ENCODE measurements around the gene GGCX.
"Not testable (repeated sequence)": the region's sequence is repeated elsewhere in the genome, so short reads cannot be mapped to it uniquely, and the experiment has no call there.

Gene GGCX

DNA sequence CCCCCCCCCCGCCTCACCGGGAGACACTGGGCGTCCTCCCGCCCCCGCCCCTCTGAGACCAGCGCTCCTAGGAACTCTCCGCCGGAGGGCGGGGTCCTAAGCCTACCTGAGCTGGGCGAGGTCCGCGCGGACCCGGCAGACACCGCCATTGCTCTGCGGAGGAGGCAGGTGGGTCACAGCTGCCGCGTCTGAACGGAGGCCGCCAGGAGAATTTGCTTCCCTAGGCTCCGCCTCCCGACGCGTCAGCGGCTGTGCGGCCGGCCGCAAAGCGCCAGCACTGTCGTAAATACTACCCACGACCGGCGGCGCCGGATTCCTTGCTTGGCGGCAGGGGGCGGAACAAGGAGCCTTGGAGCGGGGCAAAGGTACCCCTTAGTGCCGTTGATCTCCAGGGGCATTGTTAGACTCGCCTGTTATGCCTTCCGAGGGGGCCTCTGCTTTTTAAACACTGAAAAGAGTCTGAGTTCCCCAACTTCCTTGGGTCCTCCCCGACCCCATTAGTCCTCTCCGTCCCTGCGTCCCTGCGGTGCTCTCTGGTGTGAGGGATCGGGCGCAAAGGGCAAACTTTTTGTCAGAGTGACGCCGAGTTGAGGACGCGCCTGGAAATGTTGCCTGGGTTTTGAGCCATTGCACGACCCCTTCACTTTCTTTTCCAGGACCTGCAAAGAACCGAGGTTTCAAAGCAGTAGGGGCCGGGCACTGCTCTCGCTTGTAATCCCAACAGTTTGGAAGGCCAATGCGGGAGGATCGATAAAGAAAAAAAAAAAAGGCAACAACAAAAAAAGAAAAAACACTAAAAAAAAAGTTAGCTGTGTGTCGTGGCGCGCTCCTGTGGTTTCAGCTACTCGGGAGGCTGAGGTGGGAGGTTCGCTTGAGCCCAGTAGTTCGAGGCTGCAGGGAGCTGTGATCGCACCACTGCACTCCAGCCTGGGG is at the start of gene GGCX:
TSS of gene GGCX (minus strand) at position 214 of the 933 bp plus-strand sequence. CDS start at position 149, 65 bp downstream.
- peak; percentile 92 for DNase-seq (ENCODE audit: low read depth)

DNA sequence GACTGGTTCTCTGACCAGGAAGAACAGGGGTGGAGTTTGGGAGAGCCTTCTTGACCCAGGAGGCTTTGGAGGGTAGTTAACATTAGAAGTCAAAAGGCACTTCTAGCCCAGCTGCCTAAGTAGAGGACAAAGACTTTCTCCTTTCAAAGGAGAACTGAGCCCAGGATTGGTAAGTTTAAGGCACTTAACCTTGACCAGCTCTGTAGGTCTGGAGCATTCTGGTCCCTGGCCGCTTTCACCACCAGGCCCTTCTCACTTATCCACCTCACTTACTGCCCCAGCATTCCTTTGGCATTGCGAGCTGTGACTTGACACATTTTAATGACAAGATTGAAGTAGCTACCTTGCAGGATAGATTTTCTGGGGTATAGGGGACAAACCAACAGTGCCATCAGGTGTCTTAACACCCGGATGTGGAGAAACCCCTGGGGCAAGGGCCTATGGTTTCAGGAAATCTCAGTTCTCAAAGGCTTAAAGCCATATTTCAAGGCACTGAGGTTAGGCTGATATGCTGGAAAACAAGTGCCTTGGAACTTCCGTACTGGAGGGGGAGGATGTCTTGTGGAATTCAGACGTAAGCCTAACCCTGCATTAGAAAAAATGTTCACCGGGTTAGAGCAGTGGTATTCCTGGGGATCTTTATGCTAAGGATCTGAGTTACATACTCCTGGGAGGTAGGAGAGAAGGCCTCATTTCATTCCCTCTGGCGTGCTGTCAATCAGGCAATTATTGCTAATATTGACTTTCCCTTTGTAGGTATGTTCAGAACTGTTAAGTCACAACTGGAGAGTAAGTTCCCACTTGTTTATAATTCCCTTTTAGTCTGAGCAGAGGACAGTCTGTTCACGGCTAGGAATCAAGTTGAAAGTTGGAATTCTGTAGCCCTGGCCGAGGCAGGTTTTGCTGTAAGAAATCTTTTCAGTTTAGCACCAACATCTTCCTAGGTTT is 46.2 kb upstream of the GGCX start:
- DNase-seq (ENCODE audit: low read depth), result no peak

DNA sequence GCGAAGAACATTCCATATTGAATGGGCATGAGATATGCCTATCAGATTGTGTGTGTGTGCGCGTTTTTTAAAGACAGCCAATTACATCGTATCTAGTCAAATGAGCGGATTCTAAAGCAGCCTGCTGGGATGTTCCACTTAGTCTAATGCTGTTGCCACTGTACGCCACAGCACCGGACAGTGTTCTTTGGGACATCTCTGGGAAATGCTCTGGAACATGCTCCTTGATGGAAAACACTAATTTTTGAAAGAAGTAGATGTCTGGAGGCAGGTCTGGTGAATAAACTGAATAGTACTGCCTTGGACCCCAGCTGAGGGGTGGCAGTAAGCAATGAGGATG is 44.8 kb upstream of the GGCX start:
- DNase-seq (ENCODE audit: low read depth), result no peak

DNA sequence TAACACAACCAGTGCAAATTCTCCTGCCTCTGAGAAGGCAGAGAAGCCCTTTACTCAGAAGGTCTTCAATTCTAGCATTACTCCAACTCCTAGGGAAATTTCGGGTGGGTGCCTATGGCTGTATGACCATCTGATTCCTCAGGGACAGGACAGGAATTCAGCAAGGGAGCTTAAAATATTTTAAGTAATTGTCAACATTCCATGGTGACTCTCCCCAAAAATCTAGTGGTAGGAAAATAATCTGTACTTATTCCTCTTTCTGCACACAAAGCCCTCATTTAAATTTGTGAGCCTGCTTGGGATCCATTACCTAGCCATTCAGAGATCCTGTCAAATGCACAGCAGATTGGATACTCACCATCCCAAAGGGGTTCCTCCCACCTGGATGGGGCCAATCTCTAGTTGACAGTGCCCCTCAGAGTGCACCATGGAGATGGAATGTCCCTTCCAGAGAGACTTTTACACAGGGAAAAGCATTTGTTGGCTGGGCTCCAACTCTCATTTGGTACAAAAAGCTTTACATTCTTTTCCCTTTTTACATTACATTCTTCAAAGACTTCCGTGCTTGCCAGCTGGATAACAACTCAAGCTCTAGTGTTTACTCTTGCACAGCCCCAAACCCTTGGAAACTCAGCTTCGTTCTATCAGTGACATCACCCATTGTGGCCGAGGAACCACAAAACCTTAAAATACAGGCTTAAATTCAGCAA is 44.3 kb upstream of the GGCX start:
- DNase-seq (ENCODE audit: low read depth), result no peak

DNA sequence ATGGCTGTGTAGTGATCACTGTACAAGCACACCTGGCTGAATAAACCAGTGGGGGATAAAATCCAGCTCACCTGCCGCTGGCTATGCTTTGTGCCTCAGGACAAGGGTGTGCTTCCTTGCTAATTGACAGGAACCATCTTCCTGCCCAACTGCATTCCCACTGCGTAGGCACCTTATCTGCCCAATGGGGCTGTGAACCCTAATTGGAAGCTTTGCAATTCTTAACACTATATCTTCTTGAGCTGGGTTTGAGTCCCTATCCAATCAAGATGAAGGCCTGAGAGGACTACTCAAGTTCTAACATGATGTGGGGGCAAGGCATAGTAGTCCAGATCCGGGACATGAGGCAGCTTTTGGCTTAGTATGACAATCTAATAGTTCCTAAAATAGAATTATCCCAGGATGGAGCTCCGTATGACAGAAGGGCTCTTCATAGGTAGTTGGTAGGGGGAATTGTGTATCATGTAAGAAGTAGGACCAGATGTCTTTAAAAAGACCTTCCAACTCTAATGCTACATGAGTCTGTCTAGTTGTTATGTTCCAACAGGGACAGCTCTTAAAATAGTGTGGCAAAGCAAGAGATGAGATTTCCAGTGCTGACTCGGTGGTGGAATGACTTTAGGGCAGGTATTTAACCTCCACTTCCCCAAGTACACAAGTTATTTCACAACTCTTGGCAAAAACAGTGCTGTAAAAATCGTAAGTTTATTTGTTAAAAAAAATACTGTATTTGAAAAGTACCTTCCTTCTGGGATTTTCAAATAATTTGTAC is 43.5 kb upstream of the GGCX start:
- DNase-seq (ENCODE audit: low read depth), result no peak

DNA sequence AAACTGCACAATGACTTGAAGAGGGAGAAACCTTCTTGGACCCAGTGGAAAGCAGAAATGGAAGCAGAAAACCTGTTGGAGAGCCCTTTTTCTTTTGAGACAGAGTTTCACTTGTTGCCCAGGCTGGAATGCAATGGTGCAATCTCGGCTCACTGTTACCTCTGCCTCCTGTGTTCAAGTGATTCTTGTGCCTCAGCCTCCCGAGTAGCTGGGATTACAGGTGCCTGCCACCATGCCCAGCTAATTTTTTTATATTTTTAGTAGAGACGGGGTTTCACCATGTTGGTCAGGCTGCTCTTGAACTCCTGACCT is 42.8 kb upstream of the GGCX start:
- not testable (repeated sequence) for DNase-seq (ENCODE audit: low read depth)

DNA sequence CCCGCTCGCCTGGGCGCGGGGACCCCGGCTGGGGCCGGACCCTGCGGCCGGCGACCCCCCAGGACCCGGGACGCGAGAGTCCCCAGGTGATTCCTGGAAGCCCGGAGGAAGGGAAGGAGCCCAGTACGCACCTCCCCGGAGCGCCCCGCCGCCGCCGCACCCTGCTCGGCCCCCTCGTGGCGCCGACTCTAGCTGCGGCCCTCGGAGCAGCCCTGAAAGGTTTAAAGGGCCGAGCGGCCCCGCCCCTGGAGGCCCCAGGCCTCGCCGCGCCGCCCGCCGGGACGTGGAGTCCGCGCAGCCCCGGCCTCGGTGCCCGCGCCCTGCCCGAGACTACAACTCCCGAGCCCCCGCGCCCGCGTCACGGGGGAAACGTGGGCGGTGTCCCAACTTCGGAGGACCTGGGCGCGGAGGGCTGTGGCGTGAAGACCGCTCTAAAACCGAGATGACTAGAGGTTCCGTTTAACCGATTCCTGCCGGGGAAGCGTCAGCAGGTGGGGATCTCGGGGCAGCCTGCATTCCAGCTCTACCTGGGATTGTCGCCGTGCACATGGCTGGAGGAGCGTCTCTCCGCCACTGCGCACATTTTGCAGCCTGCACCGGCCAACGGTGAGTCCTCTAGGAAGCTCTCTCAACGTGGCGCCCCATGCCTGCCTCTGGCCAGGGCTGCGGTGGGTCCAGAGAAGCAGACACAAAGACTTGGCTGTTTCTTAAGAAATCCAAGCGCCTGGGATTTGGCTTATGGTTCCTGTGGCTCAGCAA is 41.4 kb upstream of the GGCX start, which contains the start of gene TMEM150A:
TSS of gene TMEM150A (minus strand) at position 223 of the 759 bp plus-strand sequence. CDS start 750 bp downstream, outside the sequence.
- peak; percentile 66 for DNase-seq (ENCODE audit: low read depth)

DNA sequence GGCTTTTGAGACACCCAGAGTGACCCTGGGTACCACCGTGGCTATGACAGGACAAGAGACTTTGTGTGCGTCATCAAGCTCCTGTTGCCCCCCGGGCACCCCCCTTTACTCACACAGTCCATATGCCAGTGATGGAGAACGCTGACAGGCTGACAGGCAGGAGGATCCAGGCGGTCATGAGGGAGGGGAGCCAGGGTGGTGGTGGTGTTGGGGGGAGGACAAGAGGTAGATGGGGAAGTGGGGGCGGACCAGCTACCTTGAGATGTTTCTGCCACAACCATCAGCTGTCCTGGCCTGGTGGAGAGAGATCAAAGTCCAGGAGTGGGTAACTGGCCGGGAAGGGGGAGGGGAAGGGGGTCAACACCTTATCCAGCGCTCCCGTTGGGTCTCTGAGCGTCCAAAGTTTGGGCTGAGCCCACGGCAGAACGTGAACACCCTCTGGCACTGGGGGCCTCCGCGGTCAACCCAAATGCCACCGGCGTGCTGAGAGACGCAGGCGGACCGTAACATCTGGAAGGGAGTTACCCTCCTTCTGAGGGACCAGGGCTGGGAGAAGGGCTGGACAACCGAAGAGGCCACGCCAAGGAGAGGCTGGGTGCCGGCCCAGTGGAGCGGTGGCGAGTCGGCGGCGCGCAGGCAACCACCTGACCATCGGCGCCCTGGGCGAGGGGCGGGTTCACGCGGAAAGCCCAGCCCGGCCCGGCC is 40.6 kb upstream of the GGCX start:
- no peak for DNase-seq (ENCODE audit: low read depth)

DNA sequence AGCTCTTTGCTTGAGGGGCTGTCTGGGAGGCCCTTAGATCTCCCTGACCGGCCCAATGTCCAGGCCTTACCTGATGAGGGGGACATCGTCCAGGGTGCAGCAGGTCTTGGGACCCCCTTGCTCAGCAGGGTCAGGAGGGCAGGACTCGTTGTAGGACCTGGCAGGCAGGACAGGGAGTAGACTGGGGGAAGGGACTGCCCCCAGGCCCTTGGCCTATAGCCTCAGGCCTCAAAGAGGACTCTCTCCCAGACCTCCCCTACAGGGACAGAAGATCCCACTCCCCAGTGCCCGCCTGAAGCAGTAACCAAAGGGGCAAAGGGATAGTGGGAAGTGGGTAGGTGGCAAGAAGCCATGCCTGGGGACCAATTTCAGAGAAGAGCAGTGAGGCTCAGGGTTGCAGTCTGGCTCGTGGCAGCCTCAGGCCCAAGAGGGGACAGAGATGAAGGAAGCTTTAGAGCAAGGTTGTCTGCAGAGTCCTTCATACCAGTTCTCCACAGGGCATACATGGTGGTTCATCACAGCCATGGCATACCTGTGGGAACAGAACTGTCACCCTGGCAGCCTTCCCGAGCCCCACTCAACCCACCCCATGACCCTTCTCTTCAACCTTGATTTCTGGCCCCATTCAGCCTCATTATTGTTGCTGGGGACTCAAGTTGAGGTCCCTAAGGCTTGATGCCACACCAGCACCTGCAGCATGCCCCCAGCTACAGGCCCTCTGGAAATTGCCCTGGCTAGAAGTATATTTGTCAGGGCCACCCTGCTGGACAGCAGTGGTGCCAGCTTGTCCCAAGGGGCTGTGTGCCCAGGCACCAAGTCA is 39.9 kb upstream of the GGCX start:
- DNase-seq (ENCODE audit: low read depth), result no peak

DNA sequence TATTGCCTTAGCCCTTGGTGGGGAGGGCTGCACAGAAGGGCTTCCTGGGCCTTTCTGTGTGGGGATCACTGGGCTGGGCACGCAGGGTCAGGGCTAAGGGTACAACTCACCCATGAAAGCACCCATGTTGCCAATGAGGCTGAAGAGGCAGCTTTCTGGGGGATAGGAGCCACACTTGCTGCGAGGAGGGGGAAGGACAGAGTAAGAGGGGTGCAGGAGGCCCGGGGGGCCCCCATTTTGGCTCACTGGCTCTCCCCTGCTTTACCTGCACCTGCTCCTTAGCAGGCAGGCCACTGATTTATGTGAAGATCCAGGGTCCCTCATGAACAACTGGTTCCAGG is 38.9 kb upstream of the GGCX start:
- no peak for DNase-seq (ENCODE audit: low read depth)

DNA sequence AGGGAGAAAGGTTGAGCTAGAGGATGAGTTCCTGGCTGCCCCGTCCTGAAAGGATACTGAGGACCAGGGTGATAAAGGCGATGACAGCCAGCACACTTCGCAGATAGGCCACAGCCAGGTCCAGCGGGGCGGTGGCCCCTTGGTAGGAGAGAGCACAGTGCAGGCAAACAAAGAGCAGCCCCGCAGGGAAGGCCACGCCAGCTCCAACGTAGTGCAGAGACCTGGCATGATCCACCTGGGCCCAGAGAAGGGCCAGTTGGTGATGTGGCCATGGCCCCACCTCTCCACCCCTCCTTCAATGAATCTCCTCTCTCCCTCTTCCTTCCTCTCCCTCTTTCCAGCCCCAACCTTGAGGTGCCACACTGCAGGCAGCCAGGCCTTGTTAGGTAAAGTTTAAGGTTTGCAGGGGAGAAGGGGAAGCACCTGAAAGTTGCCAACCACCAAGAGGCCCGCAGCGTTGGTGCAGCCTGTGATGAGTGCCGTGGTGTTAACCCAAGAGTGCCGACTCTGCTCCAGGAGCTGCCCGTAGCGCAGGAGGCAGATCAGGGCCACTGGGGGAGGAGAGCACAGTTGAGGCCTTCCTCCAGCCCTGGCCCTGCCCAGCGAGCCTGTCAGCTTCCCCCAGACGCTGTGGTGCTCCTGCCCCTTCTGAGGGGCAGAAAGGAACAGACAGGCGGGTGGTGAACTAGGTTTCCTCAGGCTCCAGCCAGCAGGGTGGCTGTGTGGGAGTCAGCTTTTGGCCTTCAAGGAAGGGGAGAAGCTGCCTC is 38.4 kb upstream of the GGCX start:
- DNase-seq (ENCODE audit: low read depth), result no peak

DNA sequence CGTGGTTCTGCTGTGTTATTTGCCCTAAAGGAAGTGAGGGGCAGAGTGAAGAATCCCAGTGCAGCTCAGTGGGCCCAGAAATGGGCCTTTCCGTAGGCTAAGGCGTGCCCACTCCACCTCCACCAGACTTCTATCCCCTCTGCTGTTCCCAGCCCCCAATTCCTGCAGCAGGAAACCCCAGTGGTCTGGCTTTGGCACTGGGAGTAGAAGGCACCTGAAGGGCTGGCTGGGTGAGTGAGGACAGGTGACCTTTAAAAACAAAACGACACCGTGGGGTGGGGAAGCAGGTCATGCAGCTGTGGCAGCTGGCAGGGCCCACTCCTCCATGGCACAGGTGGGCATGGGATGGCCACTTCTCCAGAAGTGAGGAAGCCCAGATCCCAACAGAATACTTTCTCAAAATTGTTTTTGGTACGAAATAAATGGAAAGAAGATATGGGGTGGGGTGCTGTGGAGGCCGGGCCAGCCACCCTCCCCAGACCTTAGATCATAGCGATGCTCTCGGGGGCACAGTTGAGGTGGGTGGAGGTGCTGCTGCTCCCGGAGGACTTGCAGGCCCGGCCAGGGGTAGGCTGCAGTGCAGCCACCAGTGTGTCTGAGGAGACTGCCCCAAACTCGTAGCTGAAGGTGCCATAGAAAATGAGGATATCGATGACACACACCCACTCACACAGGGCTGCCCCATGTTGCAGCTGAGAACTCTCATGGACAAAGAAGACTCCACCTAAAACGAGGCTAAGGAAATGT is 37.5 kb upstream of the GGCX start:
- no peak for DNase-seq (ENCODE audit: low read depth)

DNA sequence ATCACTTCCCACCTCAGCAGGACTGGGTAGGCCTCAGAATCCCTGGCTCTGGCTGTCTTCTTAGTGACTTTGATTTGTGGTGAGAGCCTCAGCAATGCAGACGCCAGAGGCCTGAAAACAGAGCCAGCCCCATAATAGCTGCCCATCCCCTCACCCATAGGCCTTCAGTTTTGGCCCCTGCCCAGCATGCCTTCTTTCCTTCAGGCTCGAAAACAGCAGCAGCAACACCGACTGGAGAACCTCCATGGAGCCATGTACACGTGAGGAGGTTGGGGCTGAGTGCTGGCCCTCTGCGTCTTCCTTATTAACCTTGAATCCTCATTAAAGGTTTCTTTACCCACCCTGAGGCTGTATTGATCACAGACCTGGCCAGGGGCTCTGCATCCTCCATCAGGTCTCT is 35.9 kb upstream of the GGCX start:
- DNase-seq (ENCODE audit: low read depth), result no peak

DNA sequence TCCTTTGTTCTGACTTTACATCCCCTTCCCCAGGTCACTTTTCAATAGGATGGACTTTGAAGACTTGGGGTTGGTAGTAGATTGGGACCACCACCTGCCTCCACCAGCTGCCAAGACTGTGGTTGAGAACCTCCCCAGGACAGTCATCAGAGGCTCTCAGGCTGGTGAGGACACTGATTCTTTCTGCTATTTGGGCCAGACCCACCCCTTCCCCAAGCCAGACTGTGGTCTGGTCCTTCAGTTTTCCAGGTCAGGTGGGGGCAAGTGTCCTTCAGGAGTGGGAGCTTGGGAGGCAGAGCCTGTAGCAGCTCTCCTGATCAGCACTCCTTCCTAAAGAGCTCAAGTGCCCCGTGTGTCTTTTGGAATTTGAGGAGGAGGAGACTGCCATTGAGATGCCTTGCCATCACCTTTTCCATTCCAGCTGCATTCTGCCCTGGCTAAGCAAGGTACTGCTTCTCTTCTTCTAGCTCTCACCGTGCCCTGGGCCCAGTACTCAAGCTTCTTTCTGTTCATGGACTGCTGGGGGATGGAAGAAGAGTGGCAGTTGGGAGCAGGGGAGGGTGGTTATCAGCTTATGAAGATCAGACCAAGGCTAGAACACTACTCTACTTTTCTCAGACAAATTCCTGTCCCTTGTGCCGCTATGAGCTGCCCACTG is 35.3 kb upstream of the GGCX start:
- no peak for DNase-seq (ENCODE audit: low read depth)

DNA sequence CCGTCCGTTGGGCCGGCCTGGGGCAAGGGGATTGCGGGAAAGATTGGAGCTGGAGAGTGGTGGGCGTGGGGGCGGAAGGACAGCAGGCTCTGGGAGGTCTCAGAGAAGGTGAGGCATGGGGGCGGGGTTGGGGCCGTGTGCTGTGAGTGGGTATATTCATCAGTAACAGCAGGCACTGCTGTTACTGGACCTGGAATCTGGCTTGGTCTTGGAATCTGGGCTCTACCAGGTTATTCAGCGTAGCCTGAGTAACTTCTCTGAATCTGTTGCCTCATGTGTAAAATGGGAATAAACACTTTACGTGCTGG is 34.7 kb upstream of the GGCX start:
- no peak for DNase-seq (ENCODE audit: low read depth)

DNA sequence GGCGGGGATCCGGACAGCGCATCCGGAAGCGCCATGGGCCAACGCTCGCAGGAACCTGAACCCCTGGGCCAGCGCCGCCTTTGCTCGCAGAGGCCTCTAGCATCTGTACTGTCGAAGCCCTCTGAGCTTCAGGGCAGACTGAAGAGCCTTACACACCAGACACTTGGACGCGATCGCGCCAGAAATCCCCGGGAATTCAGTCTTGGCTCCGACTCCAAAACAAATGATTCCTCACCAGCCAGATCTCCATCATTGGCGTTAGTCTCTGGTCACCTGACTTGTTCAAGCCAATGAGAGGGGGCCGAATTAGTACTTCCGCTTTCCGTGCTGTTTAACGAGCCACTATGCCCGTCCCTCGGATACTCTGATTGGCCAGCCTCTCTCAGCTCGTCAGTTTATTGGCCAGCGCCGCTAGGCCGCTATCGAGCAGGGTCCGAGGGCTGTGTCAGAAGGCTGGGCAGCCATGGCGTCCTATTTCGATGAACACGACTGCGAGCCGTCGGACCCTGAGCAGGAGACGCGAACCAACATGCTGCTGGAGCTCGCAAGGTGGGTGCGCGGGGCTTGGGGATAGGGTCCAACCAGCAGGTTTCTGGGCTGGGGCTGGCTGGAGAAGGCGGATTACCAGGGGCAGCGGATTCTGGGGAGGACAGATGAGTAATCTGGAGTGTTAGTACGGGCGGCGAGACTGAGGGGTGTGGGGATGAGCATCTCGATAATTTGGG is 34.2 kb upstream of the GGCX start, which contains the start of gene RNF181:
TSS of gene RNF181 (plus strand) at position 445 of the 725 bp plus-strand sequence. CDS start at position 464, 19 bp downstream.
- DNase-seq (ENCODE audit: low read depth), result peak; percentile 82

Measured in stimulated activated CD8-positive, alpha-beta memory T cell treated with anti-CD3 and anti-CD28 coated beads, Interleukin-15, amount 100 ng/mL, for 1 hour (primary cell).